ENCODE measurements around the gene SIRPB1. TPM values are rescaled to one million over a fixed set of nuclear protein-coding genes. Genes with fewer than 3 reads are reported as not detected.

SIRPB1 gene
- total and polyA plus RNA-seq, 2 experiments from 2014 or later = 0.54 TPM; not detected in 1

DNA sequence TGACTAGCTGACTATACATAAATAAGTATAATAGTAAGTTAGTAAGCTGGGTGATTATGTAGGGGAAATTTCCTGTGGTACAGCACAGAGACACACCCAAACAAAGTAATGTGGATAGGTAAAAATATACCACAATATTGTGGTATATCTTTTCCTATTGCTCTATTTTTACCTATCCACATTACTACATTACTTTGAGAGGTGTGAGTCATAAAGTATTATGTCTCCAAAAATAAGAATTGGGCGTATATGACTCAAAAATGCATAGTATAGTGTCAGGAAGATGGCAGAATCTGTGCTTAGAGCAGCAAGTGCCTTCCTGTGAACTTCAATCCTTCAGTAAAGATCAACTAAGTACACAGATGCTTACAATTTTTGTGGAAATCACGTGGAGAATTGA, 40.4 kb upstream of the SIRPB1 start:
- WGBS, 2 experiments (ENCODE audit: low coverage in 1 of 2, low lambda C conversion rate in 2 of 2, missing lambda C conversion rate in 2 of 2) = 6 to 11% methylated on average over 2 of the region's 2 CpGs
- H3K9me3 ChIP-seq (ENCODE audit: low read depth) = no peaks in the 10 kb centered on the region
- TF ChIP-seq EZH2phosphoT487 (IDR thresholded peaks at IDR 0.05; ENCODE audit: insufficient read depth, low read depth) (no peak), EZH2 (IDR thresholded peaks at IDR 0.05; ENCODE audit: insufficient read depth, poor library complexity, severe bottlenecking) (no peak)
- H3K27ac ChIP-seq = no peak overlapping the region
- no peak overlapping the region for H3K9ac ChIP-seq
- H3K79me2 ChIP-seq (ENCODE audit: insufficient read depth) = no peaks in the 10 kb centered on the region
- H3K36me3 ChIP-seq (ENCODE audit: low read depth) = no peaks in the 10 kb centered on the region
- H3K9me2 ChIP-seq (ENCODE audit: insufficient read depth) = no peaks in the 10 kb centered on the region
- no peak overlapping the region for H3K4me3 ChIP-seq
- DNase-seq = peak; percentile 14
- H3K4me2 ChIP-seq (ENCODE audit: unreplicated experiment) = no peak overlapping the region
- H2AFZ ChIP-seq = no peak overlapping the region
- no peaks in the 10 kb centered on the region for H4K20me1 ChIP-seq (ENCODE audit: insufficient read depth)
- peaks cover 15% of the 10 kb centered on the region; the same call in 1 of the 2 replicates for H3K27me3 ChIP-seq (replicated peaks; ENCODE audit: insufficient read depth)
- in situ Hi-C loops (cut with MboI) = no loop called here
- no peaks in the 10 kb centered on the region for H3F3A ChIP-seq (ENCODE audit: insufficient read depth)
- no peaks in the 10 kb centered on the region for H3K4me1 ChIP-seq (ENCODE audit: insufficient read depth)

DNA sequence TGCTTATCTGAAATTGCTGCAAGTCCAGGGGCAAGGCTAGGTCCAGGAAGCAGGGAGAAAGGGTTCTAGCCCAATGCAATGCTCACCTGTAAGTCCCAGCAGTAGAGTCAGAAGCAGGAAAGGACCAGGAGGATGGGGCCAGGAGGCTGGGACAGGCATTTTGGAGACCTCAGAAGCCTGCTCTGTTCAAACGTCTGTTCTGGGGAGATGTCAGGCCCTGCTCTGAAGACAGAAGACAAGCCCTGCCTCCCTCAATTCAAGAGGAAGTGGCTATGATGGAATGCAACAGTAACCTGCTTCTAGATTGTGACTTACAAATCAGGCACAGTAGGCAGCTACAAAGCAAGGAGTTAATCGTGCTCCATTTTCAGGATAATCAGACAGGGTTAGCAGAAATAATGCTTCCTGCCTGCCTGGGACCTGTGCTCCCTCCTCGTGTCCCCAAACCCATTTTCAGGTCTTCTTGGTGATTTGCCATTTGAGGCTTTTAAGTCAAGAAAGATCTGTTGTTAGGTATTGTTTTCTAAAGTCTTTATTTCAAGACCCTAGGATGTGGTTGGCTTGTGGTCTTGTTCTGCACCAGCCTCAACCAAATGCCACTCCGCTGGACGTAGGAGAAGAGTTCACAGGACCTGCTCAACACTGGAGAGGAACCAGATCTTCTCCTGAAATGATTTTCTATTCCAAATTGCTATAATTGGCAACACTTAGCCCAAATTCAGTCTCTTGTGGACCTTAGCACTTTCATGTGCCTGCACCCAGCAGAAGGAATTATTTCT, 37.9 kb upstream of the SIRPB1 start, which contains the start of gene SIRPG:
Gene SIRPG (minus strand): TSS at position 224 of the 779 bp plus-strand sequence. CDS start 65 bp downstream, at position 159.
- in situ Hi-C loops (cut with MboI) = no loop called here
- no peak for DNase-seq

GRCh38 chr20:1656844-1657243, 37.0 kb upstream of the SIRPB1 start:
- no peak overlapping the region for H3K27ac ChIP-seq
- 43 to 59% methylated on average over 5 of the region's 5 CpGs for WGBS, 2 experiments (ENCODE audit: low coverage in 1 of 2, low lambda C conversion rate in 2 of 2, missing lambda C conversion rate in 2 of 2)
- H3K9me2 ChIP-seq (ENCODE audit: insufficient read depth) = no peaks in the 10 kb centered on the region
- H3F3A ChIP-seq (ENCODE audit: insufficient read depth) = no peaks in the 10 kb centered on the region
- H3K36me3 ChIP-seq (ENCODE audit: low read depth) = no peaks in the 10 kb centered on the region
- no peaks in the 10 kb centered on the region for H3K9me3 ChIP-seq (ENCODE audit: low read depth)
- H3K4me2 ChIP-seq (ENCODE audit: unreplicated experiment) = no peak overlapping the region
- H3K4me1 ChIP-seq (ENCODE audit: insufficient read depth) = no peaks in the 10 kb centered on the region
- H3K9ac ChIP-seq = no peak overlapping the region
- peaks cover 25% of the 10 kb centered on the region for H3K27me3 ChIP-seq (replicated peaks; ENCODE audit: insufficient read depth)
- H3K79me2 ChIP-seq (ENCODE audit: insufficient read depth) = no peaks in the 10 kb centered on the region
- in situ Hi-C loops (cut with MboI) = no loop called here
- H3K4me3 ChIP-seq = no peak overlapping the region
- no peak for DNase-seq
- TF ChIP-seq EZH2phosphoT487 (IDR thresholded peaks at IDR 0.05; ENCODE audit: insufficient read depth, low read depth) = no peak
- TF ChIP-seq EZH2 (IDR thresholded peaks at IDR 0.05; ENCODE audit: insufficient read depth, poor library complexity, severe bottlenecking) = no peak
- H4K20me1 ChIP-seq (ENCODE audit: insufficient read depth) = no peaks in the 10 kb centered on the region
- no peak overlapping the region for H2AFZ ChIP-seq

More for the DNA sequence above, 37.9 kb upstream of the SIRPB1 start, which contains the start of gene SIRPG:
- Histone ChIP-seq H4K20me1 (ENCODE audit: insufficient read depth) (no peaks in the 10 kb centered on the region), H3K9me2 (ENCODE audit: insufficient read depth) (no peaks in the 10 kb centered on the region), H3K36me3 (ENCODE audit: low read depth) (no peaks in the 10 kb centered on the region), H3K4me2 (ENCODE audit: unreplicated experiment) (no peak within 1 kb of the TSS), H3K9me3 (ENCODE audit: low read depth) (no peaks in the 10 kb centered on the region), H3F3A (ENCODE audit: insufficient read depth) (no peaks in the 10 kb centered on the region), H3K9ac (no peak within 1 kb of the TSS), H3K27me3 (replicated peaks; ENCODE audit: insufficient read depth) (peaks cover 19% of the 10 kb centered on the region), H2AFZ (no peak within 1 kb of the TSS), H3K27ac (no peak within 1 kb of the TSS), H3K79me2 (ENCODE audit: insufficient read depth) (no peaks in the 10 kb centered on the region), H3K4me1 (ENCODE audit: insufficient read depth) (no peaks in the 10 kb centered on the region), H3K4me3 (no peak within 1 kb of the TSS)
- 24 to 27% methylated on average over 5 of the region's 5 CpGs for WGBS, 2 experiments (ENCODE audit: low coverage in 1 of 2, low lambda C conversion rate in 2 of 2, missing lambda C conversion rate in 2 of 2)
- no peak for TF ChIP-seq EZH2phosphoT487 (IDR thresholded peaks at IDR 0.05; ENCODE audit: insufficient read depth, low read depth)
- TF ChIP-seq EZH2 (IDR thresholded peaks at IDR 0.05; ENCODE audit: insufficient read depth, poor library complexity, severe bottlenecking) = no peak

- H3K4me1 ChIP-seq (ENCODE audit: insufficient read depth) = no peaks in the 10 kb centered on the region
- in situ Hi-C loops (cut with MboI) = no loop called here
- H3K9ac ChIP-seq = no peak overlapping the region
- no peaks in the 10 kb centered on the region for H3F3A ChIP-seq (ENCODE audit: insufficient read depth)
- no peak for TF ChIP-seq EZH2phosphoT487 (IDR thresholded peaks at IDR 0.05; ENCODE audit: insufficient read depth, low read depth)
- no peak for TF ChIP-seq EZH2 (IDR thresholded peaks at IDR 0.05; ENCODE audit: insufficient read depth, poor library complexity, severe bottlenecking)
- H3K4me2 ChIP-seq (ENCODE audit: unreplicated experiment) = no peak overlapping the region
- peaks cover 33% of the 10 kb centered on the region for H3K27me3 ChIP-seq (replicated peaks; ENCODE audit: insufficient read depth)
- H3K27ac ChIP-seq = no peak overlapping the region
- H3K9me3 ChIP-seq (ENCODE audit: low read depth) = no peaks in the 10 kb centered on the region
- no peak for DNase-seq
- H3K9me2 ChIP-seq (ENCODE audit: insufficient read depth) = no peaks in the 10 kb centered on the region
- H3K79me2 ChIP-seq (ENCODE audit: insufficient read depth) = no peaks in the 10 kb centered on the region
- H3K4me3 ChIP-seq = no peak overlapping the region
- H4K20me1 ChIP-seq (ENCODE audit: insufficient read depth) = no peaks in the 10 kb centered on the region
- no peak overlapping the region for H2AFZ ChIP-seq
- H3K36me3 ChIP-seq (ENCODE audit: low read depth) = no peaks in the 10 kb centered on the region
These were observed 35.2 kb upstream of the SIRPB1 start for GRCh38 chr20:1654996-1655395.
